HepG2 (cell line): ENCODE data around the gene CEP83. TPM values are rescaled to one million over a fixed set of nuclear protein-coding genes. Genes with fewer than 3 reads are reported as not detected.

Experiments
- ATAC-seq: fragments of 200-7000 bp; cut with Tn5 transposase; 3 replicates; pipeline ENCODE4 v1.9.1; 2020; ENCODE audit warnings: mild to moderate bottlenecking, moderate library complexity
- BruUV-seq: library from RNA; stranded (reverse); fragments of 400-500 nt; replicated peaks from 2 replicates; lab custom pipeline; 2021; lab: Mats Ljungman, UMichigan
- CTCF ChIA-PET: fragments of 300-600 bp; formaldehyde crosslinking; extraction: SDS; loops from one replicate; lab custom pipeline; 2021; ENCODE audit warnings: low total read pairs, inconsistent platforms, low intra/inter-chr PET ratio; lab: Yijun Ruan, JAX
- POLR2A ChIA-PET: fragments of 350-600 bp; sonication (Branson Sonifier 250); formaldehyde crosslinking; loops from one replicate; lab custom pipeline; 2020; ENCODE audit warnings: antibody characterized with exemption, inconsistent platforms; lab: Yijun Ruan, JAX
- DNase-seq: peaks from one replicate; pipeline ENCODE4 v3.0.0-alpha.2; 2015; ENCODE audit warnings: low spot score
- FAIRE-seq: peaks from 3 replicates; lab custom pipeline; 2011; peaks lifted over from hg19 to GRCh38; lab: Jason Lieb, UNC
- H2AFZ ChIP-seq: one replicate; pipeline ENCODE4 v1.6.1; 2011; ENCODE audit warnings: low read length, inconsistent platforms
- H3K27ac ChIP-seq: fragments of 300-600 bp; 3 replicates; pipeline ENCODE4 v1.8.0; 2011; ENCODE audit warnings: mixed run types, mild to moderate bottlenecking, mixed read lengths, low read length, inconsistent platforms; ENCODE audit not compliant: insufficient read depth; ENCODE audit errors: extremely low read length
- H3K27me3 ChIP-seq, 2 experiments: fragments of 200-600 bp in 1 of 2; 2 replicates in 1 of 2; 3 replicates in 1 of 2; pipeline versions ENCODE4 v1.6.0 to v1.8.0; 2011; ENCODE audit warnings: low read length in 2 of 2, mild to moderate bottlenecking in 2 of 2, moderate library complexity in 2 of 2, inconsistent platforms in 1 of 2; ENCODE audit not compliant: insufficient read depth in 2 of 2, control insufficient read depth in 1 of 2
- H3K36me3 ChIP-seq, 2 experiments: fragments of 200-600 bp in 1 of 2; replicated peaks in 1 of 2; 2 replicates in 1 of 2; 3 replicates in 1 of 2; pipeline versions ENCODE4 v1.5.1 to v1.8.0; 2011; ENCODE audit warnings: low read length in 2 of 2, inconsistent platforms in 1 of 2; ENCODE audit not compliant: insufficient read depth in 2 of 2, control insufficient read depth in 1 of 2
- H3K4me1 ChIP-seq: 2 replicates; pipeline ENCODE4 v1.5.1; 2012; ENCODE audit warnings: low read length, inconsistent platforms; ENCODE audit not compliant: insufficient read depth
- H3K4me2 ChIP-seq: 2 replicates; pipeline ENCODE4 v1.6.0; 2011; ENCODE audit warnings: low read depth, low read length, inconsistent platforms
- H3K4me3 ChIP-seq, 3 experiments: fragments of 200-600 bp in 1 of 3; sonication (generic), shearing (Covaris generic) in 1 of 3; replicated peaks in 1 of 3; 2 replicates each; pipeline ENCODE4 v1.5.1; 2011 to 2016; ENCODE audit warnings: low read length in 3 of 3, inconsistent platforms in 2 of 3, low read depth in 2 of 3, mild to moderate bottlenecking in 2 of 3, control low read depth in 1 of 3, mixed read lengths in 1 of 3; ENCODE audit not compliant: insufficient read depth in 1 of 3
- H3K79me2 ChIP-seq: one replicate; pipeline ENCODE4 v1.6.1; 2011; ENCODE audit warnings: low read length, inconsistent platforms; ENCODE audit not compliant: insufficient read depth
- H3K9ac ChIP-seq: 2 replicates; pipeline ENCODE4 v1.6.0; 2011; ENCODE audit warnings: mild to moderate bottlenecking, low read depth, low read length, inconsistent platforms; ENCODE audit not compliant: insufficient read depth
- H3K9me3 ChIP-seq: 2 replicates; pipeline ENCODE4 v1.5.1; 2012; ENCODE audit warnings: mild to moderate bottlenecking, low read length
- H4K20me1 ChIP-seq: 2 replicates; pipeline ENCODE4 v1.6.0; 2011; ENCODE audit warnings: inconsistent platforms, mild to moderate bottlenecking, low read length, moderate library complexity; ENCODE audit not compliant: insufficient read depth
- DMTF1 ChIP-seq: sonication (generic); formaldehyde crosslinking; IDR thresholded peaks from 2 replicates; pipeline ENCODE4 v1.4.0; 2020; ENCODE audit warnings: mild to moderate bottlenecking, missing genetic modification reagents
- FOXA1 ChIP-seq, 2 experiments: fragments of 450-650 bp in 1 of 2; sonication (generic) in 1 of 2; formaldehyde crosslinking in 1 of 2; IDR thresholded peaks; 2 replicates each; pipeline versions ENCODE4 v1.4.0 to v1.6.1; 2016 to 2020; ENCODE audit warnings: missing genetic modification reagents in 1 of 2
- PCBP1 ChIP-seq: fragments of 200-400 bp; formaldehyde crosslinking; IDR thresholded peaks from 2 replicates; pipeline ENCODE4 v1.6.1; 2017; ENCODE audit warnings: mild to moderate bottlenecking, low read depth, low read length, borderline replicate concordance
- RFX1 ChIP-seq: fragments of 450-650 bp; IDR thresholded peaks from 2 replicates; pipeline ENCODE4 v1.6.1; 2017
- RNF219 ChIP-seq: sonication (generic); formaldehyde crosslinking; IDR thresholded peaks from 2 replicates; pipeline ENCODE4 v1.5.0; 2020; ENCODE audit warnings: mild to moderate bottlenecking, missing genetic modification reagents
- WGBS: methylation state at CpG from one replicate; pipeline ENCODE4 v1.1.6; 2017; ENCODE audit warnings: low lambda C conversion rate; 5-methylcytosine and 5-hydroxymethylcytosine counted together
- in situ Hi-C: cut with HindIII; loops from 2 replicates; pipeline ENCODE4 v1.10.0; 2017; ENCODE audit warnings: low pct_unique_long_range_greater_than_20kb; ENCODE audit not compliant: extremely low pct_ligation_motif_present
- intact Hi-C: fragments of 100-400 bp; cut with micrococcal nuclease; formaldehyde crosslinking; loops from one replicate; pipeline ENCODE4 v1.10.0; 2022; ENCODE audit not compliant: unreplicated experiment
- polyA plus RNA-seq, 8 experiments: library from polyadenylated mRNA; depleted of rRNA in 3 of 8; stranded (reverse) in 7 of 8; unstranded in 1 of 8; fragments of >200 nt; fragmentation: Illumina TruSeq in 4 of 8; extraction: Trizol in 4 of 8; gene quantifications; 2 replicates each; pipeline versions ENCODE4 v1.2.1 to v1.2.3, GENCODE V29; 2011 to 2016; ENCODE audit warnings: low read depth in 4 of 8, missing spikeins in 1 of 8, mixed read lengths in 1 of 8; ENCODE audit not compliant: insufficient read depth in 1 of 8
- total RNA-seq, 5 experiments: library from RNA; depleted of rRNA; stranded (reverse); fragments of >200 nt; fragmentation: Illumina TruSeq; extraction: Trizol; gene quantifications; 2 replicates each; pipeline ENCODE4 v1.2.3, GENCODE V29; 2016; ENCODE audit warnings: low read depth in 1 of 5

Gene CEP83
- total and polyA plus RNA-seq, 2 of the 13 experiments (the other 11 are each of a cell fraction or from before 2014, with no cell fraction given): 6.2 to 19.2 TPM

- POLR2A ChIA-PET: no interaction called here
- no peak overlapping the region for H2AFZ ChIP-seq
- no peaks in the 10 kb centered on the region for H4K20me1 ChIP-seq
- FAIRE-seq (no peak), ATAC-seq (no peak), DNase-seq (no peak)
- peaks cover 7 to 18% of the 10 kb centered on the region in 2 experiments; a peak in 3 of 5 replicates for H3K36me3 ChIP-seq
- H3K4me1 ChIP-seq: no peaks in the 10 kb centered on the region
- 96% methylated on average over 1 of the region's 1 CpG for WGBS
- intact Hi-C loops: loop anchor here (10.0 kb wide), 1 partner anchor 107 kb away; no protein-coding TSS in a partner anchor
- in situ Hi-C loops: no loop called here
- no peak for TF ChIP-seq RFX1
- no peak for TF ChIP-seq RNF219 (CRISPR knock-in tag)
- no peak for TF ChIP-seq DMTF1 (CRISPR knock-in tag)
- TF ChIP-seq PCBP1: no peak
- no peak for TF ChIP-seq FOXA1 (IDR thresholded peaks at IDR 0.05)
- no peak for TF ChIP-seq FOXA1 (CRISPR knock-in tag; IDR thresholded peaks at IDR 0.05)
- no peak overlapping the region for H3K4me3 ChIP-seq
- no peaks in the 10 kb centered on the region for H3K79me2 ChIP-seq
- no peaks in the 10 kb centered on the region for H3K9me3 ChIP-seq
- CTCF ChIA-PET: no interaction called here
- no TSS peak for BruUV-seq
- H3K4me2 ChIP-seq: no peak overlapping the region
- no peak overlapping the region for H3K9ac ChIP-seq
- no peaks in the 10 kb centered on the region for H3K27me3 ChIP-seq
- H3K27ac ChIP-seq: no peak overlapping the region
Observed at GRCh38 chr12:94327809-94328208, 131.9 kb downstream of the CEP83 start.
